K562 (cell line): ENCODE results near the gene ARL6IP6. TPM values are rescaled to one million over a fixed set of nuclear protein-coding genes. Genes with fewer than 3 reads are reported as not detected.

Experiments used
- BRD4 ChIP-seq: fragments of 200-600 bp; sonication (generic); IDR thresholded peaks from 2 replicates; pipeline ENCODE4 v1.6.1; 2017; ENCODE audit warnings: inconsistent platforms
- CHD4 ChIP-seq: fragments of 200-600 bp; sonication (generic); IDR thresholded peaks from 3 replicates; pipeline ENCODE4 v1.6.1; 2012; ENCODE audit warnings: low read depth, mild to moderate bottlenecking, mixed read lengths, low read length, inconsistent platforms; ENCODE audit not compliant: insufficient read depth, insufficient replicate concordance, poor library complexity, severe bottlenecking
- POLR3A ChIP-seq: IDR thresholded peaks from 2 replicates; pipeline ENCODE4 v1.6.1; 2011; ENCODE audit warnings: borderline replicate concordance, mild to moderate bottlenecking, moderate library complexity; ENCODE audit not compliant: insufficient read length, insufficient read depth; ENCODE audit errors: extremely low read depth
- RNF2 ChIP-seq: sonication (generic); IDR thresholded peaks from 2 replicates; pipeline ENCODE4 v1.6.1; 2016
- TAF15 ChIP-seq: fragments of 200-400 bp; formaldehyde crosslinking; IDR thresholded peaks from 2 replicates; pipeline ENCODE4 v1.6.1; 2017; ENCODE audit warnings: mild to moderate bottlenecking, low read depth, low read length, moderate library complexity
- ZNF274 ChIP-seq: IDR thresholded peaks from 2 replicates; pipeline ENCODE4 v1.6.1; 2011; ENCODE audit warnings: low read depth, mild to moderate bottlenecking, low read length, moderate library complexity, borderline replicate concordance
- polyA plus RNA-seq, 8 experiments: library from polyadenylated mRNA; depleted of rRNA in 4 of 8; stranded (reverse) in 5 of 8; unstranded in 3 of 8; fragments of >200 nt; fragmentation: Nextera tagmentation in 2 of 8; fragmentation: Illumina TruSeq in 1 of 8; extraction: Ambion mirVana in 2 of 8; extraction: Trizol in 1 of 8; gene quantifications; 2 replicates each; pipeline versions ENCODE4 v1.2.1 to v1.2.3, GENCODE V29; 2011 to 2014; ENCODE audit warnings: inconsistent platforms in 1 of 8, missing spikeins in 1 of 8
- total RNA-seq, 7 experiments: library from RNA; depleted of rRNA in 6 of 7; stranded (reverse); fragments of >200 nt in 6 of 7; fragmentation: Illumina TruSeq in 2 of 7; extraction: Trizol in 2 of 7; gene quantifications; 2 replicates each; pipeline versions ENCODE4 v1.2.1 to v1.2.3, GENCODE V29; 2011 to 2021; ENCODE audit warnings: low replicate concordance in 1 of 7
- TF ChIP-seq, protein P1 (sequence below): fragments of 450-650 bp; formaldehyde crosslinking; IDR thresholded peaks from 2 replicates; pipeline ENCODE4 v1.4.0; 2022; ENCODE audit warnings: mild to moderate bottlenecking, moderate library complexity
- TF ChIP-seq, protein P2 (sequence below): fragments of 250-450 bp; sonication (Bioruptor Pico); IDR thresholded peaks from 2 replicates; pipeline ENCODE4 v1.5.0; 2021; ENCODE audit warnings: mild to moderate bottlenecking, borderline replicate concordance
- TF ChIP-seq, protein P3 (sequence below): fragments of 250-450 bp; sonication (Bioruptor Pico); IDR thresholded peaks from 2 replicates; pipeline ENCODE4 v1.8.0; 2021; ENCODE audit warnings: mild to moderate bottlenecking, moderate library complexity
- TF ChIP-seq, protein P4 (sequence below): fragments of 450-650 bp; IDR thresholded peaks from 2 replicates; pipeline ENCODE4 v1.6.1; 2016; ENCODE audit warnings: low read depth

The ARL6IP6 gene
- total and polyA plus RNA-seq, 9 of the 15 experiments (the other 6 are each of a cell fraction or from before 2014, with no cell fraction given), result 19.2 to 98.5 (median 36.2) TPM

DNA sequence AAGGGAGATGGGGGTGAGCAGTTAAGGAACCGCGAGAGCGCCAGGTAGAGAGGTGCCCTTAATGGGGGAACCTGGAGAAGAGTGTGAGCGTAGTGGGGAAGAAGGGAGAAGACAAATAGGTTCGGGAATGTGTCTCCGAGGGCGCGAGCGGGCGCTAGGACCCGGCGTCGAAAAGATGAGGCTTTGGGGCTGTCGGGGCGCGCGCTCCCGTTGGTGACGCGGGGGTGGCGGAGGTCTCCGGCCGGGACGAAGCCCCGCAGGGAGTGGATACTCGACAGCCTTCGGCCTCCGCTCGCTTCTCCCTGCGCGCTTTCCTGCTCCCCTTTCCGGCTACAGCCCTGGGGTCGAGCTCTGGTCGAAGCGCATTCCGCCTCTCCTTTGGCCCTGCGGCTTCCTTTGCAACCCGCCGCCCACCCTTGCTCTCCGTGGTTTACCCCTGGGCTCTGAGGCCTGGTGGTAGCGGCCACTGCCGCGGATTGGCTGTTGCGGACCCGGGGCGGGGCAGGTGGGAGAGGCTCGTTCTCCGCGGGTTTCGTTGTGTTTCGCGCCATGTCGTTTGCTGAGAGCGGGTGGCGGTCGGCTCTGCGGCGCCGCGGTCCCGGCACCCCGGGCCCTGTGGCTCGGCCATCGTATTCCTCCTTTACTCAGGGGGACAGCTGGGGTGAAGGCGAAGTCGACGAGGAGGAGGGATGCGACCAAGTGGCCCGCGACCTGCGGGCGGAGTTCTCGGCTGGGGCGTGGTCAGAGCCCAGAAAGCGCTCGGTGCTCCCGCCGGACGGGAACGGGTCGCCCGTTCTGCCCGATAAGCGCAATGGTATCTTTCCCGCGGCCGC, at the start of gene ARL6IP6 (continued):
- 0 out of 2 replicates have a peak, but pooled peaks have one; percentile 56 for TF ChIP-seq BRD4
- TF ChIP-seq, protein P1, sequence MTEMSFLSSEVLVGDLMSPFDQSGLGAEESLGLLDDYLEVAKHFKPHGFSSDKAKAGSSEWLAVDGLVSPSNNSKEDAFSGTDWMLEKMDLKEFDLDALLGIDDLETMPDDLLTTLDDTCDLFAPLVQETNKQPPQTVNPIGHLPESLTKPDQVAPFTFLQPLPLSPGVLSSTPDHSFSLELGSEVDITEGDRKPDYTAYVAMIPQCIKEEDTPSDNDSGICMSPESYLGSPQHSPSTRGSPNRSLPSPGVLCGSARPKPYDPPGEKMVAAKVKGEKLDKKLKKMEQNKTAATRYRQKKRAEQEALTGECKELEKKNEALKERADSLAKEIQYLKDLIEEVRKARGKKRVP (CRISPR knock-in tag), result no peak; the same call in 1 of the 2 replicates
- no peak for TF ChIP-seq POLR3A
- TF ChIP-seq, protein P2, sequence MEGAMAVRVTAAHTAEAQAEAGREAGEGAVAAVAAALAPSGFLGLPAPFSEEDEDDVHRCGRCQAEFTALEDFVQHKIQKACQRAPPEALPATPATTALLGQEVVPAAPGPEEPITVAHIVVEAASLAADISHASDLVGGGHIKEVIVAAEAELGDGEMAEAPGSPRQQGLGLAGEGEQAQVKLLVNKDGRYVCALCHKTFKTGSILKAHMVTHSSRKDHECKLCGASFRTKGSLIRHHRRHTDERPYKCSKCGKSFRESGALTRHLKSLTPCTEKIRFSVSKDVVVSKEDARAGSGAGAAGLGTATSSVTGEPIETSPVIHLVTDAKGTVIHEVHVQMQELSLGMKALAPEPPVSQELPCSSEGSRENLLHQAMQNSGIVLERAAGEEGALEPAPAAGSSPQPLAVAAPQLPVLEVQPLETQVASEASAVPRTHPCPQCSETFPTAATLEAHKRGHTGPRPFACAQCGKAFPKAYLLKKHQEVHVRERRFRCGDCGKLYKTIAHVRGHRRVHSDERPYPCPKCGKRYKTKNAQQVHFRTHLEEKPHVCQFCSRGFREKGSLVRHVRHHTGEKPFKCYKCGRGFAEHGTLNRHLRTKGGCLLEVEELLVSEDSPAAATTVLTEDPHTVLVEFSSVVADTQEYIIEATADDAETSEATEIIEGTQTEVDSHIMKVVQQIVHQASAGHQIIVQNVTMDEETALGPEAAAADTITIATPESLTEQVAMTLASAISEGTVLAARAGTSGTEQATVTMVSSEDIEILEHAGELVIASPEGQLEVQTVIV (CRISPR knock-in tag), result no peak
- TF ChIP-seq TAF15, result no peak
- TF ChIP-seq ZNF274, result no peak
- TF ChIP-seq, protein P3, sequence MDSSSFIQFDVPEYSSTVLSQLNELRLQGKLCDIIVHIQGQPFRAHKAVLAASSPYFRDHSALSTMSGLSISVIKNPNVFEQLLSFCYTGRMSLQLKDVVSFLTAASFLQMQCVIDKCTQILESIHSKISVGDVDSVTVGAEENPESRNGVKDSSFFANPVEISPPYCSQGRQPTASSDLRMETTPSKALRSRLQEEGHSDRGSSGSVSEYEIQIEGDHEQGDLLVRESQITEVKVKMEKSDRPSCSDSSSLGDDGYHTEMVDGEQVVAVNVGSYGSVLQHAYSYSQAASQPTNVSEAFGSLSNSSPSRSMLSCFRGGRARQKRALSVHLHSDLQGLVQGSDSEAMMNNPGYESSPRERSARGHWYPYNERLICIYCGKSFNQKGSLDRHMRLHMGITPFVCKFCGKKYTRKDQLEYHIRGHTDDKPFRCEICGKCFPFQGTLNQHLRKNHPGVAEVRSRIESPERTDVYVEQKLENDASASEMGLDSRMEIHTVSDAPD, result no peak
- no peak for TF ChIP-seq CHD4
- TF ChIP-seq, protein P4, sequence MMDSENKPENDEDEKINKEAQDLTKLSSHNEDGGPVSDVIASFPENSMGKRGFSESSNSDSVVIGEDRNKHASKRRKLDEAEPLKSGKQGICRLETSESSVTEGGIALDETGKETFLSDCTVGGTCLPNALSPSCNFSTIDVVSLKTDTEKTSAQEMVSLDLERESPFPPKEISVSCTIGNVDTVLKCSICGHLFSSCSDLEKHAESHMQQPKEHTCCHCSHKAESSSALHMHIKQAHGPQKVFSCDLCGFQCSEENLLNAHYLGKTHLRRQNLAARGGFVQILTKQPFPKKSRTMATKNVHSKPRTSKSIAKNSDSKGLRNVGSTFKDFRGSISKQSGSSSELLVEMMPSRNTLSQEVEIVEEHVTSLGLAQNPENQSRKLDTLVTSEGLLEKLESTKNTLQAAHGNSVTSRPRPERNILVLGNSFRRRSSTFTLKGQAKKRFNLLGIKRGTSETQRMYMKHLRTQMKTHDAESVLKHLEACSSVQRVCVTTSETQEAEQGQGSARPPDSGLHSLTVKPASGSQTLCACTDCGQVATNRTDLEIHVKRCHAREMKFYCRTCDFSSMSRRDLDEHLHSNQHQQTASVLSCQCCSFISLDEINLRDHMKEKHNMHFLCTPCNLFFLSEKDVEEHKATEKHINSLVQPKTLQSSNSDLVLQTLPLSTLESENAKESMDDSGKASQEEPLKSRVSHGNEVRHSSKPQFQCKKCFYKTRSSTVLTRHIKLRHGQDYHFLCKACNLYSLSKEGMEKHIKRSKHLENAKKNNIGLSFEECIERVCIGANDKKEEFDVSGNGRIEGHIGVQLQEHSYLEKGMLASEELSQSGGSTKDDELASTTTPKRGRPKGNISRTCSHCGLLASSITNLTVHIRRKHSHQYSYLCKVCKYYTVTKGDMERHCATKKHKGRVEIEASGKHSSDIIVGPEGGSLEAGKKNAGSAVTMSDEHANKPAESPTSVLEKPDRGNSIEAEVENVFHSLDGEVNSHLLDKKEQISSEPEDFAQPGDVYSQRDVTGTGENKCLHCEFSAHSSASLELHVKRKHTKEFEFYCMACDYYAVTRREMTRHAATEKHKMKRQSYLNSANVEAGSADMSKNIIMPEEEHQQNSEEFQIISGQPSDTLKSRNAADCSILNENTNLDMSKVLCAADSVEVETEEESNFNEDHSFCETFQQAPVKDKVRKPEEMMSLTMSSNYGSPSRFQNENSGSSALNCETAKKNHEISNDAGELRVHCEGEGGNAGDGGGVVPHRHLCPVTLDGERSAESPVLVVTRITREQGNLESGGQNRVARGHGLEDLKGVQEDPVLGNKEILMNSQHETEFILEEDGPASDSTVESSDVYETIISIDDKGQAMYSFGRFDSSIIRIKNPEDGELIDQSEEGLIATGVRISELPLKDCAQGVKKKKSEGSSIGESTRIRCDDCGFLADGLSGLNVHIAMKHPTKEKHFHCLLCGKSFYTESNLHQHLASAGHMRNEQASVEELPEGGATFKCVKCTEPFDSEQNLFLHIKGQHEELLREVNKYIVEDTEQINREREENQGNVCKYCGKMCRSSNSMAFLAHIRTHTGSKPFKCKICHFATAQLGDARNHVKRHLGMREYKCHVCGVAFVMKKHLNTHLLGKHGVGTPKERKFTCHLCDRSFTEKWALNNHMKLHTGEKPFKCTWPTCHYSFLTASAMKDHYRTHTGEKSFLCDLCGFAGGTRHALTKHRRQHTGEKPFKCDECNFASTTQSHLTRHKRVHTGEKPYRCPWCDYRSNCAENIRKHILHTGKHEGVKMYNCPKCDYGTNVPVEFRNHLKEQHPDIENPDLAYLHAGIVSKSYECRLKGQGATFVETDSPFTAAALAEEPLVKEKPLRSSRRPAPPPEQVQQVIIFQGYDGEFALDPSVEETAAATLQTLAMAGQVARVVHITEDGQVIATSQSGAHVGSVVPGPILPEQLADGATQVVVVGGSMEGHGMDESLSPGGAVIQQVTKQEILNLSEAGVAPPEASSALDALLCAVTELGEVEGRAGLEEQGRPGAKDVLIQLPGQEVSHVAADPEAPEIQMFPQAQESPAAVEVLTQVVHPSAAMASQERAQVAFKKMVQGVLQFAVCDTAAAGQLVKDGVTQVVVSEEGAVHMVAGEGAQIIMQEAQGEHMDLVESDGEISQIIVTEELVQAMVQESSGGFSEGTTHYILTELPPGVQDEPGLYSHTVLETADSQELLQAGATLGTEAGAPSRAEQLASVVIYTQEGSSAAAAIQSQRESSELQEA, result peak; percentile 85
- peak; percentile 72 for TF ChIP-seq RNF2
